GM21381 (cell line): ENCODE measurements around the gene TLR9.
A peak's percentile ranks its signal among the peaks of the same experiment; 100 is the strongest.

Experiments used
- ATAC-seq: cut with Tn5 transposase; IDR thresholded peaks from one replicate; pipeline ENCODE4 v1.9.1; 2021; ENCODE audit warnings: mild to moderate bottlenecking, moderate library complexity; ENCODE audit not compliant: unreplicated experiment

TLR9 gene

DNA sequence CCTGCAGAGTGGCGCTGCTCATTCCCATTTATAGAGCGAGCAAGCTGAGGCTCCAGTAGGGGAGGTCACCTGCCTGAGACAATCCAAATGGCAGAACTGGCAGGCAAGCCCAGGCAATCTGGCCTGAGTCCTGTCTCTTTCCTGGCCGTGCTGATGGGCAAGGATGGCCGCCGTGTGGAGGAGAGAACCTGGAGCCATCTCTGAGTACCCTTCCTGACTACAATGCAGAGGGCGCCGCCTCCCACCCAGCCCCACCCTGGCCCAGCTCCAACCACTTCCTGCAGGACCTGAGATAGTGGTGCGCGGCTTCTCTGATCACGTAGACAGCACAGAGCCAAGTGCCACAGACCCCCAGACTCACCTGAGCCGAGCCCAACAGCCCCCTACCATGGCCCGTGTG lies 7.0 kb downstream of the TLR9 start:
- no peak for ATAC-seq

- ATAC-seq, result no peak
Measured at GRCh38 chr3:52218026-52218425, 7.4 kb downstream of the TLR9 start.

- no peak for ATAC-seq
Measured at GRCh38 chr3:52217409-52217805, 8.0 kb downstream of the TLR9 start.

- no peak for ATAC-seq
Measured at GRCh38 chr3:52216585-52217408, 8.6 kb downstream of the TLR9 start.

GRCh38 chr3:52215351-52215750 lies 10.1 kb downstream of the TLR9 start:
- no peak for ATAC-seq

GRCh38 chr3:52213901-52214300 lies 11.5 kb downstream of the TLR9 start:
- ATAC-seq, result no peak

DNA sequence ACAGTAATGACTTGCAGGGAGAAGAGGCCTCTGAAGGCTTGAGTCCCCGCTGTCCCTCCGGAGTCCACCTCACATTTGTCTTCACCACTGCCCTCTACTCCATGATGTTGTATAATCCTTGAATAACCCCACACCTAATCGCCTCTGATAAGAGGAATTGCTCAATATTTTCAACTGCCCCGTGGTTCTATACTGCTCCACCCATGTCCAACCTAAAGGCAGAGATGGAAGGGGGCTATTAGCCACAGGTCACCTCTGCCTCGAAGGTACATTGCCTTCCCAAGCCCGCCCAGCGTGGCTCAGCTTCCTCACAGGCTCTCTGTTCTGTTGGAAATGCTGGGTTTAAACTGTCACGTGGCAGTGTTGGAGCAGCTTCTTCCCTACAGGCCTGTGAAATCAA lies 12.4 kb downstream of the TLR9 start:
- ATAC-seq, result no peak

- no peak for ATAC-seq
Measured at GRCh38 chr3:52211268-52211891, 14.1 kb downstream of the TLR9 start.

DNA sequence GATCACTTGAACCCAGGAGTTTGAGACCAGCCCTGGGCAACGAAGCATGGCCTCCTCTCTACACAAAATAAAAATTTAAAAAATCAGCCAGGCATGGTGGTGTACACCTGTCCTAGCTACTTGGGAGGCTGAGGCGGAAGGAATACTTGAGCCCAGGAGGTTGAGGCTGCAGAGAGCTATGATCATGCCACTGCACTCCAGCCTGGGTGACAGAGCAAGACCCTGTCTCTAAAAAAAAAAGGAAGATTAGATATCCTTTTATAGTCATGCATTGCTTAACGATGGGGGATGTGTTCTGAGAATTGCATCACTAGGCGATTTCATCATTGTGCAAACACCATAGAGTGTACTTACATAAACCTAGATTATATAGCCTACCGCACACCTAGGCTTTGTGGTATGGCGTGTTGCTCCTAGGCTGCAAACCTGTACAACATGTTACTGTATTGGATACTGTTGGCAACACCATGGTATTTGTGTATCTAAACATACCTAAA lies 14.8 kb downstream of the TLR9 start:
- no peak for ATAC-seq

- no peak for ATAC-seq
Measured at GRCh38 chr3:52210037-52210436, 15.4 kb downstream of the TLR9 start.

- ATAC-seq, result no peak
Measured at GRCh38 chr3:52208556-52208955, 16.9 kb downstream of the TLR9 start.

DNA sequence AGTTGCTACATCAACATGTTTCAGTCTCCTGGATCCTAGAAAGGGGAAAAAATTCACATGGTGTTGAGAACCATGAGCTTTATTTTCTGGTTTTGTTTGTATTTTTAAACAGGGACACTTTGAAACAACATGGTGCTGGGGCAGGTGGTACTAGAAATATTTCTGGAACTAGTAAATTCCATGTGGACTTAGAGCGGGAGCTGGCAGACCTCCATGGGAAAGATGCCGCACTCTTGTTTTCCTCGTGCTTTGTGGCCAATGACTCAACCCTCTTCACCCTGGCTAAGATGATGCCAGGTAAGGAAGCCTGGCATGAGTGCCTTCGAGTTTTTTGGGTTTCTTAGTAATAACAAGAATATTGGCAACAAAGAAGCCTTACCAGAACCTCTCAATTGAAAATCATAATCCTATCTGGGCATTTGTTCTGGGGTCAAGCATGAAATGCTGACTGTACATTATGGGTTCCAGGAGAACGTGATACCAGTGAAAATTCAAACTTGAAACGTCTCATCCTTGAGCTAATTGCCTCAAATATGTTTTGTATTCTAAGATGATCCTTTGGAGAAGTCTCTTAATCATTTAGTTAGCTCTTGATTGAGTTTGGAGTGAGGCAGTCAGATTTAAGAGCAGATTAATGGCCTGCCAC lies 19.6 kb downstream of the TLR9 start:
- no peak for ATAC-seq

DNA sequence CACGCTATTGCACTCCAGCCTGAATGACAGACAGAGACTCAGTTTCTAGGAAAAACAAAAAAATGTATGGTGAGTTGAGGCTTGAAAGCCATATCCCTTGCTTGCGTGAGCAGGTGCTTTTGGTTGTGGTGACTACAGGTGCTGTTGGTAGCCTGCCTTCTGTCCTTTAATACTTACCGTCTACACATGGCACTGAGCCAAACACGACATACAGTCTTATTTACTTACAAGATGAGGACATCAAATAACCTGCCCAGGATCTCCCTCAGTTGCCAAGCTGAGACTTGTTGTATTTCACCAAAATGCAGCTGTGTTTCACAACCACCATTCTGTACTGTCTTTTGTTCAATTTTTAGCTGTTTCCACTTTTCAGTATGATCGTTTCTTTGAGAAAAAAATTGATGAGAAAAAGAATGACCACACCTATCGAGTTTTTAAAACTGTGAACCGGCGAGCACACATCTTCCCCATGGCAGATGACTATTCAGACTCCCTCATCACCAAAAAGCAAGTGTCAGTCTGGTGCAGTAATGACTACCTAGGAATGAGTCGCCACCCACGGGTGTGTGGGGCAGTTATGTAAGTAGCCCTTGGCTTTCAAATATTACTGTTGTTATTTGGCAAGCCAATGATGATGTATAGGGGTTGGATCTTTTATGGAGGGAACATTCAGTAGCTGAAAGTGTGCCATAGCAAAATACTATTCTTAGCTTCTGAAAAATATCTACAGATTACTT lies 20.9 kb downstream of the TLR9 start:
- ATAC-seq, result no peak

DNA sequence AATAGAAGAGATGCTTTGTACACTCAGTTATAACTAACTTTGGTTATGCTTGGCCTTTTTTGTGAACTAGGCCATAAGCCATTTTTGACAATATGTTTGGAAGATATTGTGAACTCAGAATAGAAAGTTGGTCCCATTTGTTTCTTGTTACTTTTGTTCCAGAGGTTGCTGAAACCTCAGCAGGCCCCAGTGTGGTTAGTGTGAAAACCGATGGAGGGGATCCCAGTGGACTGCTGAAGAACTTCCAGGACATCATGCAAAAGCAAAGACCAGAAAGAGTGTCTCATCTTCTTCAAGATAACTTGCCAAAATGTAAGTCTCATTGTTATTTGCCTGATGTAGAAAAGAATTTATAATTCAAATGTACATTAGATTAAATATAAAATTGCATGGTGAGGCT lies 21.7 kb downstream of the TLR9 start:
- ATAC-seq, result no peak

DNA sequence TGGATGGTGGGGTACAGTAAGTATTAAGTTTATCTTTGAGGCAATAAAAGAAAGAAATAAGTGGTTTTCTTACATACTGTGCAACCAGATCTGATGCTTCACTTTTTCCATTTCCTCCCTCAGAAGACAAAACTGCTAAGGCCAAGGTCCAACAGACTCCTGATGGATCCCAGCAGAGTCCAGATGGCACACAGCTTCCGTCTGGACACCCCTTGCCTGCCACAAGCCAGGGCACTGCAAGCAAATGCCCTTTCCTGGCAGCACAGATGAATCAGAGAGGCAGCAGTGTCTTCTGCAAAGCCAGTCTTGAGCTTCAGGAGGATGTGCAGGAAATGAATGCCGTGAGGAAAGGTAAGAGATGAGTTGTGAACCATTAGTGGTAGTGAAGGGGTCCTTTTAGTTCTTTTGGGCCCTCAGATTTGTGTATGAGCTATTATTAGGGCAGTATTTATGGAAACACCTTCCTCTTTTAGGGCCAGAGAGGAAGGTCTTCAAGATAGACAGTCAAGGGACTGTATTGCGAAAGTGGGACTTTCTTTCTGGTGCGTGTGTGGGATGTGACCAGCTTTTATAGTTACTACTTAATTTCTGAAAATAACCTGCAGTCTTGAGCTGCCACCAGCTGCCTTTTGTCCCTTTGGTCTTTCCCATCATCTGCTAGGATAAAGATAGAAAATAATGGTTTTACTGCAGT lies 22.9 kb downstream of the TLR9 start:
- no peak for ATAC-seq

DNA sequence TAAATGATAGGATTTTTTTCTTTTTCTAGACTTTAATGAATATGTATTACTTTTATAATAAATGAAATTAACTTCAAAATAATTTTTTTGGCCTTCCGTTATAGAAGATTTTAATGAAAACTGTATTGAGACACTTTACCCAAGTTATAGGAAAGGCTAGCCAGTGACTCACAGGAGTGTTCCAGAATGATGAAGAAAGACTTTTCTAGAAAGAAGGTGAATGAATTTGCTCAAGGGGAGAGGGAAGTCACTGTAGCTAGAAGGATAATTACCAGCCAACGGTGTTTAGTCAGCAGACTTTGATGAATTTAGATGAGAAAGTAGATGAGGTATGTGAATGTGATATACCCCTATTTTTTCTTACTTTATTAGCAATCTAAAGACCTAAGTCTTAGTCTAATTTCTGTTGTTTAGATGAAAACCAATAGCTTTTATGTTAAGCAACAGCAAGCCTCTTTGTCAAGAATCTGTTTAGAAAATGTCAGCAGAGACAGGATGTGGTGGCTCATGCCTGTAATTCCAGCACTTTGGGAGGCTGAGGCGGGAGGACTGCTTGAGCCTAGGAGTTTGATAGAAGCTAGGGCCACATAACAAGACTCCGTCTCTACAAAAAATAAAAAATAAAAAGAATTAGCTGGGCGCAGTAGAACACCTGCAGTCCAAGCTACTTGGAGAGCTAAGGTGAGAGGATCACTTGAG lies 24.3 kb downstream of the TLR9 start:
- no peak for ATAC-seq

GRCh38 chr3:52198643-52199608 lies 26.5 kb downstream of the TLR9 start:
- no peak for ATAC-seq

- ATAC-seq, result peak; percentile 87
Measured at GRCh38 chr3:52197842-52198625, 27.4 kb downstream of the TLR9 start, which contains the start of gene ALAS1. TSS of gene ALAS1 (plus strand) at chr3:52198160. CDS start at chr3:52199242, 1,082 bp downstream.
